Sigmoid colon (tissue), 4 donors: ENCODE measurements around the gene NDUFAF2.

Source experiments
- CTCF ChIP-seq, 4 experiments: fragments of 450-650 bp in 3 of 4; fragments of 200-600 bp in 1 of 4; IDR thresholded peaks; one replicate each; pipeline ENCODE4 v1.5.1; 2016 to 2019; ENCODE audit warnings: antibody characterized with exemption in 4 of 4, mild to moderate bottlenecking in 3 of 4, moderate library complexity in 2 of 4
- POLR2A ChIP-seq, 2 donors: fragments of 450-650 bp; IDR thresholded peaks; one replicate each; pipeline ENCODE4 v1.6.1; 2016; ENCODE audit warnings: antibody characterized with exemption in 2 of 2, mild to moderate bottlenecking in 2 of 2, moderate library complexity in 2 of 2
- POLR2AphosphoS5 ChIP-seq, 4 donors: sonication (generic); formaldehyde crosslinking; IDR thresholded peaks; one replicate each; pipeline ENCODE4 v1.6.1; 2017; ENCODE audit warnings: antibody characterized with exemption in 4 of 4

- TF ChIP-seq CTCF (IDR thresholded peaks at IDR 0.05) (no peak), POLR2A (IDR thresholded peaks at IDR 0.05) (no peak), POLR2AphosphoS5 (IDR thresholded peaks at IDR 0.05) (no peak)
Observed at GRCh38 chr5:61048534-61048933, 103.5 kb downstream of the NDUFAF2 start.
